Mesendoderm (in vitro differentiated cells): Measurements from ENCODE around the gene TEAD4. TPM values are rescaled to one million over a fixed set of nuclear protein-coding genes. Genes with fewer than 3 reads are reported as not detected.

Experiments used
- DNase-seq: peaks from one replicate; pipeline ENCODE4 v3.0.0; 2013
- H2AK5ac ChIP-seq: 2 replicates; pipeline ENCODE4 v1.6.1; 2013; ENCODE audit warnings: low read length, inconsistent platforms
- H2BK120ac ChIP-seq: 2 replicates; pipeline ENCODE4 v1.6.1; 2013; ENCODE audit warnings: low read depth, mild to moderate bottlenecking, low read length, moderate library complexity, mixed read lengths
- H2BK15ac ChIP-seq: replicated peaks from 2 replicates; pipeline ENCODE4 v1.6.1; 2013; ENCODE audit warnings: low read depth, mild to moderate bottlenecking, moderate library complexity
- H2BK5ac ChIP-seq: 2 replicates; pipeline ENCODE4 v1.6.1; 2013; ENCODE audit warnings: low read length, inconsistent platforms
- H3K18ac ChIP-seq: 2 replicates; pipeline ENCODE4 v1.6.1; 2013; ENCODE audit warnings: mild to moderate bottlenecking, low read length, mixed read lengths
- H3K23ac ChIP-seq: one replicate; pipeline ENCODE4 v1.6.1; 2013; ENCODE audit warnings: low read length
- H3K27ac ChIP-seq: 2 replicates; pipeline ENCODE4 v1.5.1; 2013; ENCODE audit warnings: low read depth, mild to moderate bottlenecking, inconsistent platforms, low read length, moderate library complexity
- H3K27me3 ChIP-seq: 2 replicates; pipeline ENCODE4 v1.6.1; 2013; ENCODE audit warnings: low read length, control low read depth, mild to moderate bottlenecking, inconsistent platforms; ENCODE audit not compliant: insufficient read depth, poor library complexity
- H3K36me3 ChIP-seq: 2 replicates; pipeline ENCODE4 v1.6.1; 2013; ENCODE audit warnings: low read length, inconsistent platforms; ENCODE audit not compliant: control insufficient read depth, insufficient read depth
- H3K4ac ChIP-seq: one replicate; pipeline ENCODE4 v1.6.1; 2013; ENCODE audit warnings: low read depth, mild to moderate bottlenecking, low read length, moderate library complexity
- H3K4me1 ChIP-seq: 2 replicates; pipeline ENCODE4 v1.6.1; 2013; ENCODE audit warnings: low read depth, low read length, inconsistent platforms; ENCODE audit not compliant: control insufficient read depth
- H3K4me2 ChIP-seq: 2 replicates; pipeline ENCODE4 v1.6.1; 2013; ENCODE audit warnings: low read length
- H3K4me3 ChIP-seq: 2 replicates; pipeline ENCODE4 v1.5.1; 2013; ENCODE audit warnings: mild to moderate bottlenecking, low read length
- H3K56ac ChIP-seq: one replicate; pipeline ENCODE4 v1.6.1; 2013; ENCODE audit warnings: low read length
- H3K79me1 ChIP-seq: 2 replicates; pipeline ENCODE4 v1.6.1; 2013; ENCODE audit warnings: low read length, inconsistent platforms
- H3K79me2 ChIP-seq: 2 replicates; pipeline ENCODE4 v1.6.1; 2013; ENCODE audit warnings: mild to moderate bottlenecking, low read length; ENCODE audit not compliant: control insufficient read depth, insufficient read depth
- H3K9ac ChIP-seq: 2 replicates; pipeline ENCODE4 v1.6.1; 2013; ENCODE audit warnings: low read length, inconsistent platforms
- H4K5ac ChIP-seq: one replicate; pipeline ENCODE4 v1.6.1; 2013; ENCODE audit warnings: low read length
- H4K8ac ChIP-seq: one replicate; pipeline ENCODE4 v1.6.1; 2013; ENCODE audit warnings: low read depth, mild to moderate bottlenecking, control low read depth, low read length, moderate library complexity
- WGBS: extraction: QIAGEN DNeasy Blood & Tissue Kit; methylation state at CpG from one replicate; pipeline ENCODE4 v1.1.7; 2013; ENCODE audit warnings: low lambda C conversion rate, missing lambda C conversion rate; ENCODE audit not compliant: insufficient coverage; ENCODE audit errors: extremely low coverage; 5-methylcytosine and 5-hydroxymethylcytosine counted together
- small RNA-seq: library from polyadenylated mRNA; stranded (forward); fragments of <200 nt; extraction: miRNeasy Mini kit (QIAGEN cat#:217004); gene quantifications from one replicate; pipeline ENCODE3, GENCODE V24; 2013; ENCODE audit not compliant: insufficient read depth

Gene TEAD4

DNA sequence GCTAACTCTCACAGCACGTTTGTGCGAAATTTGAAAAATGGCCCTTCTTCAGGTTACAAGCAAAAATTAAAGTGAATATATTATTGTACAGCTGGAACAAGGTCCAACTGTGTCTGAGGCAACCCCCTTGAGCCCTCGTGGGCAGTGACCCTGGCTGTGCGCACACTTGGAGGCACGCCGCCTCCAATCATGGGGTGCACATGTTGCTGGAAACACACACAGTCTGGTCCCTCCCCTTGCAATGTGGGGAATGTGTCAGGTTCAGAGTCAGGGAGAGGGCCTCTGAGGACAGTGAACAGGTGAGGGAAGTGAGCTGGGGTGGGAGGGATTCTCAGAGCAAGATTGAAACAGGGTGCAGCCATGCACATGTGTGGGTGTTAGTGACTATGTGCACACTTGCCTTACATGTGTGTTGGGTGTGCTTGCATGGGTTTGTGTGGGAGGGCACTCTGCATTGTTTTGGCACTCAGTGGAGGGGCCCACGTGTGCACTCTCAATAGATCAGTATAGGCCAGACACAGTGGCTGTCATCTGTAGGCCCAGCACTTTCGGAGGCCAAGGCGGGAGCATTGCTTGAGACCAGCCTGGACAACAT, 127.6 kb downstream of the TEAD4 start:
- Histone ChIP-seq H3K79me2 (no peaks in the 10 kb centered on the region), H3K56ac (no peak overlapping the region), H3K4me1 (peaks cover 4% of the 10 kb centered on the region), H4K8ac (no peak overlapping the region), H3K4ac (no peak overlapping the region), H2BK15ac (no peak overlapping the region), H2AK5ac (no peak overlapping the region), H3K27me3 (no peaks in the 10 kb centered on the region), H2BK120ac (no peak overlapping the region), H3K79me1 (peaks cover 3% of the 10 kb centered on the region), H3K9ac (no peak overlapping the region), H3K4me2 (no peak overlapping the region), H3K36me3 (no peaks in the 10 kb centered on the region), H2BK5ac (no peak overlapping the region), H3K4me3 (no peak overlapping the region), H3K23ac (no peak overlapping the region), H4K5ac (no peak overlapping the region), H3K18ac (no peak overlapping the region), H3K27ac (no peak overlapping the region)
- no CpG with 5 or more reads among the region's 9 CpGs for WGBS
- no peak for DNase-seq

DNA sequence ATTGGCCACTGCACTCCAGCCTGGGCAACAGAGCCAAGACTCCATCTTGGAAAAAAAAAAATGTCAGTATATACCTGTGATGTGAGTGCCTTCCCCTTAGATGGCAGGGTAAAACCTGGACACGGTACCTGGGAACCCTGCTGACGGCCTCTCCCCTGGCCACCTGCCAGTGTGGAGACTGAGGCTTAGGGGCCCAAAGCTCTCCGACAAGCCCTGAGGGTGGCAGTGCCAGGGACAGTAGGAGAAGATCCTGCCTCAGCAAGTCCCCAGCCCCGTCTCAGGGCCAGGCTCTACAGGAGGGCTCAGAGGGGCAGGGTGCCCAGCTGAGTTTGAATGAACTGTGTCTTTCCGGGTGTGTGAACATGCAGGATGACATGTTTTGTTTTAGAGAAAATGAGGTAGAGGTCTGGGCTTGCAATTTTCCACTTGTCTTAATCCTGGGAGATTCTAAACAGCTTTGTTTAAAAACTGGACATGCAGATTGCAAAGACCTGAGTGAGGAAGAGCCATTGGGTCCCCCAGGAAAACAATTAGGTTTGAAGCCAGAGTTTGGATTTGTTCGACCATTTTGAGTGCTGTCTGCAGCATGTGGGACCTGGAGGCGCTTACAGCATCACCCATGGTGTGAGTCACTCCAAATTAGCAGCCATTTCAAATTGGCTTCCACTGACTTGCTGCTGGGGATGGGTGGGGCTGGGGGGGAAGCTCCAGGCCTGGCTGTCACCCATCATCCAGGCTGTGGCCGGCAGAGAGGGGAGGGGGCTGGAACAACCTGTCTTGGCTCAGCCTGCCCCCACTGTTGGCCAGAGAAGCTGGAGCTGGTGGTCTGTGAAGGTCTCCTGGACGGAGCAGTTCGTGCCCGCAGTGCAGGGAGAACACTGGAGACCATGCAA, 128.8 kb downstream of the TEAD4 start:
- no peak overlapping the region for H3K9ac ChIP-seq
- H3K27me3 ChIP-seq: no peaks in the 10 kb centered on the region
- peaks cover 4% of the 10 kb centered on the region for H3K4me1 ChIP-seq
- no peak overlapping the region for H2BK15ac ChIP-seq
- peaks cover 3% of the 10 kb centered on the region for H3K79me1 ChIP-seq
- no peak overlapping the region for H3K18ac ChIP-seq
- no peak overlapping the region for H3K27ac ChIP-seq
- H3K4ac ChIP-seq: no peak overlapping the region
- no peak overlapping the region for H2AK5ac ChIP-seq
- no peak overlapping the region for H4K8ac ChIP-seq
- H3K36me3 ChIP-seq: no peaks in the 10 kb centered on the region
- no peak overlapping the region for H3K4me2 ChIP-seq
- H2BK5ac ChIP-seq: no peak overlapping the region
- H2BK120ac ChIP-seq: no peak overlapping the region
- no peak overlapping the region for H3K4me3 ChIP-seq
- no peak overlapping the region for H3K23ac ChIP-seq
- H3K79me2 ChIP-seq: no peaks in the 10 kb centered on the region
- H3K56ac ChIP-seq: no peak overlapping the region
- no peak overlapping the region for H4K5ac ChIP-seq
- no peak for DNase-seq
- no CpG with 5 or more reads among the region's 11 CpGs for WGBS

DNA sequence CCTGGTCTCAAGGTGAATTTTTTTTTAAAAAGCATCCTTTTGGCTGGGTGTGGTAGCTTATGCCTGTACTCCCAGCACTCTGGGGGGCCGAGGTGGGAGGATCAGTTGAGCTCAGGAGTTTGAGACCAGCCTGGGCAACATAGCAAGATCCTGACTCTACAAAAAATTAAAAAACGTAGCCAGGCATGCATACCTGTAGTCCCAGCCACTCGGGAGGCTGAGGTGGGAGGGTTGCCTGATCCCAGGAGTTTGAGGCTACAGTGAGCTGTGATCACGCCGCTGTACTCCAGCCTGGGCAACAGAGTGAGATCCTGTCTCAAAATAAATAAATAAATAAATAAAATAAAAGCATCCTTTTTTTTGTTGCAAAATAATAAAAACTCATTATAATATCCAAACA, 130.4 kb downstream of the TEAD4 start:
- WGBS: no CpG with 5 or more reads among the region's 5 CpGs
- no peak overlapping the region for H2BK120ac ChIP-seq

More for the DNA sequence above, 130.4 kb downstream of the TEAD4 start:
- H3K56ac ChIP-seq: no peak overlapping the region
- no peak overlapping the region for H3K18ac ChIP-seq
- H4K8ac ChIP-seq: no peak overlapping the region
- H2BK5ac ChIP-seq: no peak overlapping the region
- no peak overlapping the region for H3K4ac ChIP-seq
- no peak overlapping the region for H3K23ac ChIP-seq
- no peaks in the 10 kb centered on the region for H3K27me3 ChIP-seq
- no peak overlapping the region for H2BK15ac ChIP-seq
- H4K5ac ChIP-seq: no peak overlapping the region
- H3K4me2 ChIP-seq: no peak overlapping the region
- no peak overlapping the region for H3K27ac ChIP-seq
- peaks cover 3% of the 10 kb centered on the region for H3K79me1 ChIP-seq
- H3K4me1 ChIP-seq: peaks cover 4% of the 10 kb centered on the region
- no peak overlapping the region for H2AK5ac ChIP-seq
- H3K4me3 ChIP-seq: no peak overlapping the region
- no peak overlapping the region for H3K9ac ChIP-seq
- no peak for DNase-seq
- H3K36me3 ChIP-seq: no peaks in the 10 kb centered on the region
- no peaks in the 10 kb centered on the region for H3K79me2 ChIP-seq

Small RNA genes within 50 kb of the gene (small RNA-seq; reads per million reads assigned to genes)
- not detected for gene RNU6-1315P
